OCI-LY3 (cell line): ENCODE results near the gene SIL1.

Experiments
- H2AFZ ChIP-seq: fragments of 200-600, 300-600 bp; shearing (Covaris generic); 2 replicates; pipeline ENCODE4 v1.6.0; 2014; ENCODE audit warnings: antibody characterized with exemption, low read depth, low read length
- H3K27ac ChIP-seq: fragments of 200-600, 300-600 bp; sonication (generic); 2 replicates; pipeline ENCODE4 v1.5.1; 2014; ENCODE audit warnings: mild to moderate bottlenecking, low read length, moderate library complexity, mixed read lengths
- H3K27me3 ChIP-seq: fragments of 200-600, 300-600 bp; sonication (generic); 2 replicates; pipeline ENCODE4 v1.6.1; 2014; ENCODE audit warnings: low read depth, low read length, mixed read lengths
- H3K36me3 ChIP-seq: fragments of 200-600, 300-600 bp; sonication (generic); replicated peaks from 2 replicates; pipeline ENCODE3; 2014; ENCODE audit warnings: low read depth, low read length, mixed read lengths
- H3K4me1 ChIP-seq: fragments of 300-600, 200-600 bp; sonication (generic); 2 replicates; pipeline ENCODE4 v1.6.1; 2014; ENCODE audit warnings: low read length, mixed read lengths
- H3K4me2 ChIP-seq: fragments of 200-600, 300-600 bp; sonication (generic); 2 replicates; pipeline ENCODE4 v1.6.1; 2014; ENCODE audit warnings: low read length, mixed read lengths
- H3K4me3 ChIP-seq: fragments of 300-600, 200-600 bp; sonication (generic); 2 replicates; pipeline ENCODE4 v1.5.1; 2014; ENCODE audit warnings: antibody characterized with exemption, mild to moderate bottlenecking, low read length, moderate library complexity
- H3K79me2 ChIP-seq: fragments of 300-600, 200-600 bp; shearing (Covaris generic); 2 replicates; pipeline ENCODE4 v1.6.1; 2014; ENCODE audit warnings: mild to moderate bottlenecking, low read length, mixed read lengths
- H3K9ac ChIP-seq: fragments of 300-600, 200-600 bp; shearing (Covaris generic); 2 replicates; pipeline ENCODE4 v1.6.0; 2014; ENCODE audit warnings: mild to moderate bottlenecking, low read length, moderate library complexity
- H3K9me3 ChIP-seq: fragments of 200-600, 300-600 bp; shearing (Covaris generic); 2 replicates; pipeline ENCODE4 v1.6.1; 2014; ENCODE audit warnings: low read length, mixed read lengths; ENCODE audit not compliant: insufficient read depth
- H4K20me1 ChIP-seq: fragments of 200-600, 300-600 bp; sonication (generic); 2 replicates; pipeline ENCODE4 v1.6.1; 2016; ENCODE audit warnings: low read length, mixed read lengths; ENCODE audit not compliant: insufficient read depth
- CTCF ChIP-seq: fragments of 200-600, 300-600 bp; sonication (generic); IDR thresholded peaks from 2 replicates; pipeline ENCODE4 v1.5.1; 2014; ENCODE audit warnings: antibody characterized with exemption, low read length, low read depth
- EZH2phosphoT487 ChIP-seq: fragments of 200-600 bp; shearing (Covaris generic); IDR thresholded peaks from 2 replicates; pipeline ENCODE4 v1.6.1; 2018; ENCODE audit warnings: antibody characterized with exemption, mixed run types, low read depth

SIL1 gene

GRCh38 chr5:138945421-138946240 is 252.5 kb downstream of the SIL1 start:
- Histone ChIP-seq H3K27me3 (no peaks in the 10 kb centered on the region), H3K9ac (no peak overlapping the region), H3K27ac (no peak overlapping the region)

GRCh38 chr5:138944527-138945322 is 253.4 kb downstream of the SIL1 start:
- H3K79me2 ChIP-seq: no peaks in the 10 kb centered on the region
- no peak for TF ChIP-seq CTCF
- TF ChIP-seq EZH2phosphoT487: no peak

More at GRCh38 chr5:138945421-138946240, 252.5 kb downstream of the SIL1 start:
- Histone ChIP-seq H2AFZ (no peak overlapping the region), H4K20me1 (no peaks in the 10 kb centered on the region), H3K4me2 (no peak overlapping the region), H3K4me3 (no peak overlapping the region), H3K4me1 (no peaks in the 10 kb centered on the region), H3K9me3 (no peaks in the 10 kb centered on the region), H3K36me3 (no peaks in the 10 kb centered on the region), H3K79me2 (no peaks in the 10 kb centered on the region)
- TF ChIP-seq CTCF: no peak
- no peak for TF ChIP-seq EZH2phosphoT487

GRCh38 chr5:138943599-138944173 is 254.5 kb downstream of the SIL1 start:
- Histone ChIP-seq H2AFZ (no peak overlapping the region), H3K9ac (no peak overlapping the region), H3K79me2 (no peaks in the 10 kb centered on the region), H3K36me3 (no peaks in the 10 kb centered on the region), H3K4me3 (no peak overlapping the region), H3K9me3 (no peaks in the 10 kb centered on the region), H4K20me1 (no peaks in the 10 kb centered on the region), H3K4me1 (no peaks in the 10 kb centered on the region), H3K27me3 (no peaks in the 10 kb centered on the region), H3K27ac (no peak overlapping the region), H3K4me2 (no peak overlapping the region)
- TF ChIP-seq CTCF (no peak), EZH2phosphoT487 (no peak)

More at GRCh38 chr5:138944527-138945322, 253.4 kb downstream of the SIL1 start:
- Histone ChIP-seq H3K4me3 (no peak overlapping the region), H2AFZ (no peak overlapping the region), H3K27ac (no peak overlapping the region), H3K9me3 (no peaks in the 10 kb centered on the region), H3K4me2 (no peak overlapping the region), H3K27me3 (no peaks in the 10 kb centered on the region), H4K20me1 (no peaks in the 10 kb centered on the region), H3K36me3 (no peaks in the 10 kb centered on the region), H3K4me1 (no peaks in the 10 kb centered on the region), H3K9ac (no peak overlapping the region)

GRCh38 chr5:138942861-138943260 is 255.3 kb downstream of the SIL1 start:
- Histone ChIP-seq H4K20me1 (no peaks in the 10 kb centered on the region), H3K4me3 (no peak overlapping the region), H3K27me3 (no peaks in the 10 kb centered on the region), H3K9ac (no peak overlapping the region), H3K79me2 (no peaks in the 10 kb centered on the region), H3K27ac (no peak overlapping the region), H2AFZ (no peak overlapping the region), H3K4me1 (no peaks in the 10 kb centered on the region), H3K9me3 (no peaks in the 10 kb centered on the region), H3K36me3 (no peaks in the 10 kb centered on the region), H3K4me2 (no peak overlapping the region)
- no peak for TF ChIP-seq CTCF
- no peak for TF ChIP-seq EZH2phosphoT487
